Left lung (tissue), 10 donors: ENCODE measurements around the gene MTCH2. TPM values are rescaled to one million over a fixed set of nuclear protein-coding genes. Genes with fewer than 3 reads are reported as not detected.

Experiments used
- ATAC-seq: fragments of 200-7000 bp; cut with Tn5 transposase; one replicate; pipeline ENCODE4 v1.9.1; 2020; ENCODE audit warnings: moderate library complexity
- DNase-seq, 4 donors: peaks; one replicate each; pipeline ENCODE4 v3.0.0-alpha.2; 2013 to 2020
- H3K27ac ChIP-seq, 2 donors: fragments of 200-600 bp; sonication (generic) in 1 of 2; one replicate each; pipeline versions ENCODE4 v1.5.0 to v1.8.0; 2020 to 2021
- H3K27me3 ChIP-seq, 2 donors: fragments of 200-600 bp; sonication (generic) in 1 of 2; one replicate each; pipeline versions ENCODE4 v1.5.0 to v1.8.0; 2020 to 2021
- H3K36me3 ChIP-seq, 2 donors: fragments of 200-600 bp; sonication (generic) in 1 of 2; one replicate each; pipeline versions ENCODE4 v1.5.0 to v1.8.0; 2020 to 2021
- H3K4me1 ChIP-seq, 2 donors: fragments of 200-600 bp; one replicate each; pipeline ENCODE4 v1.8.0; 2021
- H3K4me3 ChIP-seq, 2 donors: fragments of 200-600 bp; sonication (generic) in 1 of 2; one replicate each; pipeline versions ENCODE4 v1.5.0 to v1.8.0; 2020 to 2021; ENCODE audit warnings: mild to moderate bottlenecking in 1 of 2
- H3K9me3 ChIP-seq, 2 donors: fragments of 200-600 bp; sonication (generic) in 1 of 2; one replicate each; pipeline versions ENCODE4 v1.5.0 to v1.8.0; 2020 to 2021
- intact Hi-C, 2 donors: fragments of 100-400 bp; cut with DNase I; formaldehyde crosslinking; loops; one replicate each; pipeline versions ENCODE4 v1.11.2 to v1.14.2; 2022
- polyA plus RNA-seq, 6 donors: library from polyadenylated mRNA; unstranded; fragments of 120-200 nt; gene quantifications; one replicate each; pipeline ENCODE4 v1.2.1, GENCODE V29; 2013; ENCODE audit not compliant: insufficient read length in 6 of 6
- total RNA-seq, 2 donors: library from RNA; stranded (reverse); fragmentation: NEBNext Ultra II Directional; extraction: Animal tissue kit (Norgen Biotek cat#: 25700); gene quantifications; one replicate each; pipeline ENCODE4 v1.2.1, GENCODE V29; 2021
- TF ChIP-seq, protein P1 (sequence below), 2 donors: fragments of 200-600 bp; sonication (generic) in 1 of 2; IDR thresholded peaks; one replicate each; pipeline versions ENCODE4 v1.5.0 to v1.8.0; 2021; ENCODE audit warnings: antibody characterized with exemption in 2 of 2
- donor health status: DM: no; HTN: yes; CAD: no.
- donor health status: DM: no; HTN: no; CAD: no.

MTCH2 gene
- total and polyA plus RNA-seq, 8 donors = 53.7 to 116 (median 65.6) TPM

DNA sequence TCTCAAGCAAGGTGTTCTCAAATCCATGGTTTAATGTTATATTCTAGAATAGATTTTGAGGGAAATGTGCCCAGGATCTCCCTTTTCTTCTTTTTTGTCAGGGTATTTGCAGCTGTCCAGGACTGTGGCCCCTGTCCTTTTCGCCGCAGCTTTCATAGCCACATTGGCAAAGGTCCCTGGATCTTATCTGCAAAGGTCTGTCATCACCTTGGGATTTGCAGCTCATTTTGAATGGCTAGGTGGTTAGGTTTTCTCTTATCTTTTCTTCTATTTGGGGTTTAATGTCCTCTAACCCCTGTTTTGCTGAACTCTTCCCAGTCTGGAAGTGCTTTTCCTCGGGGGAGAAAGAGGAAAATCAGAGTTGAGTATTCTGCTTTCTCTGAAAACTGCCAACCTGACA, 36.4 kb downstream of the MTCH2 start:
- Histone ChIP-seq H3K4me3 (no peak overlapping the region), H3K4me1 (no peaks in the 10 kb centered on the region), H3K36me3 (no peaks in the 10 kb centered on the region), H3K9me3 (no peaks in the 10 kb centered on the region), H3K27ac (no peak overlapping the region), H3K27me3 (no peaks in the 10 kb centered on the region)
- DNase-seq (no peak), ATAC-seq (no peak)
- intact Hi-C loops = no loop called here
- TF ChIP-seq, protein P1, sequence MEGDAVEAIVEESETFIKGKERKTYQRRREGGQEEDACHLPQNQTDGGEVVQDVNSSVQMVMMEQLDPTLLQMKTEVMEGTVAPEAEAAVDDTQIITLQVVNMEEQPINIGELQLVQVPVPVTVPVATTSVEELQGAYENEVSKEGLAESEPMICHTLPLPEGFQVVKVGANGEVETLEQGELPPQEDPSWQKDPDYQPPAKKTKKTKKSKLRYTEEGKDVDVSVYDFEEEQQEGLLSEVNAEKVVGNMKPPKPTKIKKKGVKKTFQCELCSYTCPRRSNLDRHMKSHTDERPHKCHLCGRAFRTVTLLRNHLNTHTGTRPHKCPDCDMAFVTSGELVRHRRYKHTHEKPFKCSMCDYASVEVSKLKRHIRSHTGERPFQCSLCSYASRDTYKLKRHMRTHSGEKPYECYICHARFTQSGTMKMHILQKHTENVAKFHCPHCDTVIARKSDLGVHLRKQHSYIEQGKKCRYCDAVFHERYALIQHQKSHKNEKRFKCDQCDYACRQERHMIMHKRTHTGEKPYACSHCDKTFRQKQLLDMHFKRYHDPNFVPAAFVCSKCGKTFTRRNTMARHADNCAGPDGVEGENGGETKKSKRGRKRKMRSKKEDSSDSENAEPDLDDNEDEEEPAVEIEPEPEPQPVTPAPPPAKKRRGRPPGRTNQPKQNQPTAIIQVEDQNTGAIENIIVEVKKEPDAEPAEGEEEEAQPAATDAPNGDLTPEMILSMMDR (IDR thresholded peaks at IDR 0.05) = no peak

DNA sequence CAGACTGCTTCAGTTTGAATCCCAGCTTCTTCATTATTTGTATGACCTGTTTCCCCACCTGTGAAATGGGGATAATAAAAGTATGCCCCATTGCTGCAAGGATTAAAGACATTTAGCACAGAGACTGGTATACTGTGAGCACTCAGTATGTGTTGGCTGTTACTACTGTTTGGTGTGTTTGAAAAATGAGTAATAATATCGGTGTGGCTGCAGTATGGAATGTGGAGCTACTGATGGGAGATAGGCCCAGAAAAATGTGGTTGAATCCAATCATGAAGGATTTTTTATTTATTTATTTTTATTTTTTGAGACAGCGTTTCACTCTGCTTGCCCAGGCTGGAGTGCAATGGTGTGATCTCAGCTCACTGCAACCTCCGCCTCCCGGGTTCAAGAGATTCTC, 39.1 kb downstream of the MTCH2 start:
- no peaks in the 10 kb centered on the region for H3K36me3 ChIP-seq
- ATAC-seq (no peak), DNase-seq (no peak)
- intact Hi-C loops = no loop called here
- TF ChIP-seq, protein P1 (IDR thresholded peaks at IDR 0.05) = no peak
- no peak overlapping the region for H3K27ac ChIP-seq
- H3K27me3 ChIP-seq = no peaks in the 10 kb centered on the region
- H3K4me1 ChIP-seq = no peaks in the 10 kb centered on the region
- H3K4me3 ChIP-seq = no peak overlapping the region
- no peaks in the 10 kb centered on the region for H3K9me3 ChIP-seq

DNA sequence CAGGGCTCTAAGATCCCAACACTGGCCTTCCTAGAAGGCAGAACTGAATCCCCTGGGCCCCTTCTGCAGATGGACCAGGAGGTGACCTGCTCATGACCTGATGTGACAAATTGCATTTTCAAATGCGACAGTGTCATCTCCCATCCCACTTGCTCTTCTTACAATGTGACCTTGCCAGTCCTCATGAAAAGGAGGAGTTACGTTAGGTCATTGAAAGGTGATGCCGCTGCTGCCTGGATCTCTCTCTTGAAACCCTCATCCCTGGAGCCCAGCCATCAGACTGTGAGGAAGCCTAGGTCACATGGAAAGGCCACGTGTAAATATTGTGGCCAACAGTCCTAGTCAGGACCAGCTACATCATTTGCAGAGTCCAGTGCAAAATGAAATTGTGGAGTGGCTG, 42.5 kb downstream of the MTCH2 start:
- TF ChIP-seq, protein P1 (IDR thresholded peaks at IDR 0.05) = no peak
- Histone ChIP-seq H3K9me3 (no peaks in the 10 kb centered on the region), H3K36me3 (no peaks in the 10 kb centered on the region), H3K27ac (no peak overlapping the region), H3K4me3 (no peak overlapping the region), H3K4me1 (no peaks in the 10 kb centered on the region), H3K27me3 (peaks cover 2 to 10% of the 10 kb centered on the region in 2 donors)
- DNase-seq = no peak
- intact Hi-C loops = no loop called here
- ATAC-seq = no peak

DNA sequence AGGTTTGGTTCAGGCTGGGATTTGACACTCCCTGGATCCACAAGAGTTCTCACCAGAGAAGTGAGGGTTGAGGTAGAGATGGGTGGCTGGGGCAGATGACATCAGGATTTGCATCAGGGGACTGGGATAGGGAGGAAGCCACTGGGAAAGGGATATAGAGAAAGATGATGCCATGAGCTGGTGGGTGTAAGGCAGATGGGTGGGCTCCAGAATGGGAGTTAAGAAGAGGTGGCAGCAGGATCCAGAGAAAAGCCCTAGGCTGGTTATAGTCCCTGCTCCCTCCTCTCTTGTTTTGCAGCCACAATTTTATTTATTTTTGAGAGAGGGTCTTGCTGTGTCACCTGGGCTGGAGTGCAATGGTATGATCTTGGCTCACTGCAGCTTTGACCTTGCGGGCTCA, 46.4 kb downstream of the MTCH2 start:
- H3K4me3 ChIP-seq = no peak overlapping the region
- peaks cover 0 to 11% of the 10 kb centered on the region in 2 donors for H3K4me1 ChIP-seq
- no peaks in the 10 kb centered on the region for H3K36me3 ChIP-seq
- ATAC-seq (no peak), DNase-seq (no peak)
- H3K9me3 ChIP-seq = no peaks in the 10 kb centered on the region
- intact Hi-C loops = no loop called here
- H3K27ac ChIP-seq = no peak overlapping the region
- peaks cover 27 to 47% of the 10 kb centered on the region in 2 donors for H3K27me3 ChIP-seq
- TF ChIP-seq, protein P1 (IDR thresholded peaks at IDR 0.05) = no peak

DNA sequence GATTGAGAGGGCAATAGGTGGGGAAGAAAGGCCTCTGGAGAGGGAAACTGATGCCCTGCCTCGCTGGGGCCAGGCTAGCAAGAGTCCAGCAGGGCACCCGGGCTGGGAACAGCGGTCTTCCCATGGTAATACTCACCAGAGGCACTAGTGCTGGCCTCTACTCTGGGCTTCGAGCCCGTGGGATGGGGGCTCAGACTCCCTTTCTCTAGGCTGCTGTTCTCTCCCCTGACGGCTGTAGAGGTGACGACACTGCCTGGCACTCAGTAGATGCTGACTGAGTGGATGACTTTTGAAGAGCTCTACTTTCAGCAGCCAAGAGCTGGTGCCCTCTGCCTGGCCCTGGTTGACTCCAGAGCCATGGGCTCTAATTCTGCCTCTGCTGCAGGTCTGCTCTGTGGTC, 47.3 kb downstream of the MTCH2 start:
- Histone ChIP-seq H3K36me3 (no peaks in the 10 kb centered on the region), H3K27me3 (peaks cover 27 to 56% of the 10 kb centered on the region in 2 donors), H3K9me3 (no peaks in the 10 kb centered on the region), H3K4me1 (peaks cover 0 to 11% of the 10 kb centered on the region in 2 donors), H3K4me3 (no peak overlapping the region), H3K27ac (no peak overlapping the region)
- TF ChIP-seq, protein P1 (IDR thresholded peaks at IDR 0.05) = no peak
- no peak for DNase-seq
- ATAC-seq = peak; percentile 56
- intact Hi-C loops = no loop called here
